NB4 (cell line): ENCODE results near the gene KRTAP10-2.

ENCODE experiments used
- DNase-seq: peaks from one replicate; pipeline ENCODE4 v3.0.0; 2010; ENCODE audit warnings: low read depth
- H3K4me3 ChIP-seq: one replicate; pipeline ENCODE4 v1.5.1; 2011; ENCODE audit warnings: mild to moderate bottlenecking, low read depth, low read length, moderate library complexity
- MYC ChIP-seq: IDR thresholded peaks from 2 replicates; pipeline ENCODE4 v1.6.1; 2011; ENCODE audit warnings: low read depth, low read length
- POLR2A ChIP-seq: IDR thresholded peaks from 2 replicates; pipeline ENCODE4 v1.6.1; 2011; ENCODE audit warnings: mild to moderate bottlenecking; ENCODE audit not compliant: insufficient read length; ENCODE audit errors: extremely low read depth
- TF ChIP-seq, protein P1 (sequence below): IDR thresholded peaks from 2 replicates; pipeline ENCODE4 v1.6.1; 2011; ENCODE audit warnings: low read depth, low read length
- TF ChIP-seq, protein P2 (sequence below): IDR thresholded peaks from one replicate; pipeline ENCODE4 v1.5.1; 2012; ENCODE audit warnings: low read depth, low read length

KRTAP10-2 gene

DNA sequence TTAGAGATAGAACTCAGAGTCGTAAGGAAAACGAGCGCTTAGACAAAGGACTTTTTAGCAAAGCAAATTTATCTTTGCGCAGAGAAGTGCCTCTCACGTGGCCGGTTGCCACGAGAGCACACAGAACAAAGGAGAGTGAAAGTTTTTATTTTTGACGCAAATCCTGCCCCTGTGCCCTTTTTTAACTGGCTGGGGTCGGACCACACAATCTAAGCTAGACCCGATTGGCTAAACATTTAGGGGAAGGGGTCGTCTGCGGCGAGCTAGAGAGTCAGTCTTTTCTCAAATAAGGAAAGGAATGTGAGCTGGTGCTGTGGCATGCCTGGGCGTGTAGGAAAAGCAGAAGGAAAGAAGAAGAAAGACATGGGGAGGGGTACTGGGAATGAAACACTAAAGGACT lies 2.4 kb downstream of the KRTAP10-2 start:
- TF ChIP-seq MYC (no peak), POLR2A (no peak)
- TF ChIP-seq, protein P1, sequence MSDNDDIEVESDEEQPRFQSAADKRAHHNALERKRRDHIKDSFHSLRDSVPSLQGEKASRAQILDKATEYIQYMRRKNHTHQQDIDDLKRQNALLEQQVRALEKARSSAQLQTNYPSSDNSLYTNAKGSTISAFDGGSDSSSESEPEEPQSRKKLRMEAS, result no peak
- TF ChIP-seq, protein P2, sequence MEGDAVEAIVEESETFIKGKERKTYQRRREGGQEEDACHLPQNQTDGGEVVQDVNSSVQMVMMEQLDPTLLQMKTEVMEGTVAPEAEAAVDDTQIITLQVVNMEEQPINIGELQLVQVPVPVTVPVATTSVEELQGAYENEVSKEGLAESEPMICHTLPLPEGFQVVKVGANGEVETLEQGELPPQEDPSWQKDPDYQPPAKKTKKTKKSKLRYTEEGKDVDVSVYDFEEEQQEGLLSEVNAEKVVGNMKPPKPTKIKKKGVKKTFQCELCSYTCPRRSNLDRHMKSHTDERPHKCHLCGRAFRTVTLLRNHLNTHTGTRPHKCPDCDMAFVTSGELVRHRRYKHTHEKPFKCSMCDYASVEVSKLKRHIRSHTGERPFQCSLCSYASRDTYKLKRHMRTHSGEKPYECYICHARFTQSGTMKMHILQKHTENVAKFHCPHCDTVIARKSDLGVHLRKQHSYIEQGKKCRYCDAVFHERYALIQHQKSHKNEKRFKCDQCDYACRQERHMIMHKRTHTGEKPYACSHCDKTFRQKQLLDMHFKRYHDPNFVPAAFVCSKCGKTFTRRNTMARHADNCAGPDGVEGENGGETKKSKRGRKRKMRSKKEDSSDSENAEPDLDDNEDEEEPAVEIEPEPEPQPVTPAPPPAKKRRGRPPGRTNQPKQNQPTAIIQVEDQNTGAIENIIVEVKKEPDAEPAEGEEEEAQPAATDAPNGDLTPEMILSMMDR, result no peak
- no peak for DNase-seq
- H3K4me3 ChIP-seq, result no peak overlapping the region

DNA sequence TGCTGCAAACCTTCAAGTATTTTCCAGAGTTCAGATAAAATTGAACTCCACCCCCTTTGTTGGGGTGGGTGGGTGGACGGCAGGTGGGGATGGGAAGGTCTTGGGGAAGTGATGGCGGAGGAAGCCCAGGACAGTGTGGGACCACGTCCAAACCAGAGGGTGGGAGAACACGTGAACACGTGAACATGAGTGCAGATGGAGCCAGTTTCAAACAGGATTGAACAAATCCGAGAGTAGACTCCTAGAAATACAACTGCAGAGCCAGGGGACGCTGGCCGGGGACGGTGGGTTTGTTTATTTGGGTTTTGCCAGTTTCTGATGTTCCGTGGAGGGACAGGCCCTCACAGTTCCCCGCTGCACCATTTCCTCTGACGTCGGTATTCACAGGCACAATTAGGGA lies 2.9 kb downstream of the KRTAP10-2 start:
- TF ChIP-seq, protein P2, result no peak
- TF ChIP-seq MYC, result no peak
- TF ChIP-seq POLR2A, result no peak
- TF ChIP-seq, protein P1, result no peak

DNA sequence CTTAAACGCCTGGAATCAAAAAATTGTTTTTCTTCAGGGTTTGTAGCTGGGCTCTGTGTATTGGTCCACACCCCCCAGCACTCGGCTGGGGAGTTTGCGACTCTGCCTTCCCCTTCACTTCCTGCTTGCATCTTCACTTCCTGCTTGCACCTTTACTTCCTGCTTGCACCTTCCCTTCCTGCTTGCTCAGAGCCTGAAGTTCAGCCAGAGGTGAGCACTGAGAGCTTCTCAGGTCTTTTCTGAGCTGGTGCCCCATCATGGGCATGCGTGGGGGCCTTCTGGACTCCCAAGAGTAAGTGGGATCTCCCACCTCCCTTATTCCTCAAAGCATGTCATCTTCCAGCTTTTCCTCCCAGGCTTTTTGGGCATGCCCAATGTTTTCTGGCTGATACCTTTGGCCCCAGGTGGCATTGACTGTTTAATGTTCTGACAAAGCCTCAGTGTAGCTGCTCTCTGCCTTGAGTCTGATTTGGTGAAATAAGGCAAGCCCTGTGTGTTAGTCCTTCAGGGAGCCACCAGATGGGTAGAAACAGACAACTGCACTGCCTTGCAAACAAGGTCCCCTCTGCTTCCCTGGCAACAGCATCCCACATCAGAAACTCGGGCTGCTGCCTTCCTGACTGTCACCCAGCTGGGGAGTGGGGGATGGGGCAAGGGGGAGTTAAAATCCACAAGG lies 3.5 kb downstream of the KRTAP10-2 start:
- no peak for DNase-seq
- no peak overlapping the region for H3K4me3 ChIP-seq
- TF ChIP-seq POLR2A, result no peak
- TF ChIP-seq, protein P2, result no peak

More for the DNA sequence above, 2.9 kb downstream of the KRTAP10-2 start:
- DNase-seq, result no peak
- no peak overlapping the region for H3K4me3 ChIP-seq

DNA sequence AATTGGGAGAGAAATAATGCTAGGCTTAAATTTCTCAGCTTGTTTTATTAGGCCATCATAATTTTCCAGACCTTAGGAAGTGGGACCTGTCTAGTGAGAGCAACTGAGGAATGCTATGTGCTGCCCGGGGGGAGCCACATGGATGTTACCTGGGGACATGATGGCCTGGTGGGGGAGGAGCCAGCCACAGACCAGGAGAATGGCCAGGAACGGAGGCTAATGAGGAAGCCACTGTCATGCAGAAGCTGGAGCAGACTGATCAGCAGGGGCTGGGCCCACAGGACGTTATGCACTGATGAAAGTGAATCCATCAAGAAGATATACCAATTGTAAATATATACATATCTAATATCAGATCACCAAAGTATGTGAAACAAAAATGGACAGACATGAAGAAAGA lies 6.7 kb downstream of the KRTAP10-2 start:
- H3K4me3 ChIP-seq, result no peak overlapping the region
- TF ChIP-seq, protein P1, result no peak
- TF ChIP-seq POLR2A (no peak), MYC (no peak)
- TF ChIP-seq, protein P2, result no peak
- DNase-seq, result no peak

DNA sequence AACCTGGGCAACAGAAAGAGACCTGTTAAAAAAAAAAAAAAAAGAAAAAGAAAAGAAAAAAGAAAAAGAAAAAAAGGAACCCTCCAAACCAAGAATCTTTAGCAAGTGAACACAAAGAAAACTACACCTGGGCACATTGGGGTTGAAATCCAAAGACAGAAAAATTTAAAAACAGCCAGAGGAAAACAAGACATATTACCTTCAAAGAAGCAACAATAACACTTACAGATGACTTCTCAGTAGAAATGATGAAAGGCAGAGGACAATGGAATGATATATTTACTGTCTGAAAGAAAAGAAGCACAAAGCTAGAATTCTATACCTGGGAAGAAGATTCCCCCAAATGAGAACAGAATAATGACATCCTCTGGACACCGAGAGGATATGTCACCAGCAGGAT lies 8.6 kb downstream of the KRTAP10-2 start:
- H3K4me3 ChIP-seq, result no peak overlapping the region
- TF ChIP-seq, protein P2, result no peak
- TF ChIP-seq POLR2A (no peak), MYC (no peak)
- TF ChIP-seq, protein P1, result no peak
- DNase-seq, result no peak

DNA sequence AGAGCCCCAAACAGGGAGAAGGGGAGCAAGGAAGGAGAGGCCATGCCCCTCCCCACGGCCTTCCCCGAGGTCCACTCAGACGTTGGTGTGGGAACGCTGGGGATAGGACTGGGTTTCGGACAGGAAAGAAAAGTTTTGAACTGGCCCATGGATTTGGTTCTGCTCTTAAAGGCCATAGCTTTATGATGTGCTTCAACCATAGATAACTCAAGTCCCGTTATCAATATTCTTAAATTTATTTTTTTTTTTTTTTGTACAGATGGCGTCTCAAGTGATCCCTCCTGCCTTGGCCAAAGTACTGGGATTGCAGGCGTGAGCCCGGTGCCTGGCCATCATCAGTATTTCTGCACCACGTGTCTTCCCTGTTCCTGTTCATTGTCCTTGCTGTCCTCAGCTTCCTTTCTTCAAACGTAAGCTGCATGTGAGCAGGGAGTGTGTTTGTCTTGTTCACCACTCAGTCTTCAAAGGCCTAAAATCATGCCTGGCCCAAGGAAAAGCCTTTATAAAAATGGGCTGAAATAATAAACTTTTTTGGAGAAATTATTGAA lies 10.5 kb downstream of the KRTAP10-2 start:
- DNase-seq, result no peak
- H3K4me3 ChIP-seq, result no peak overlapping the region
- TF ChIP-seq, protein P1, result no peak
- TF ChIP-seq MYC (no peak), POLR2A (no peak)
- TF ChIP-seq, protein P2, result no peak
